ENCODE data around the gene TMEM263. TPM values are rescaled to one million over a fixed set of nuclear protein-coding genes. Genes with fewer than 3 reads are reported as not detected.
A peak's percentile ranks its signal among the peaks of the same experiment; 100 is the strongest.

The TMEM263 gene
- polyA plus RNA-seq, 2 of the 4 experiments (the other 2 are of a cell fraction) = 33.4 to 45.6 TPM

DNA sequence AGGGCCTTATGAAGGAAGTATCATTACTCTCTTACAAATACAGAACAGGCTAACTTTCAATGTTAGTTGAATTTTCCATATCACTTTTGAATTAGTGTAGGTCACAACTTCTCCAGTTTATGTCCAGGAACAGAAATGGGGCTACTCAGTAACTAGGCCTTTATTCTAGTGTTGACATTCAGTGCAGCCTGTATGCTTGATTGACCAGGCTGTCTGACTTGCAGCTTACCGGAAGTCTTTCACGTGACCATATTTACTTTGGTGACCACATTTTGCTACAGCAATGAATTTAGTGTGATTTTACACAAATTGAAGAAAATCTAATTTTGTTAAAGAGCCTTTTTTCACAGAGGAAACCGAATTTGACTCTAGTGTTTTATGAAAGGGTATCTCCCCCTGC, 18.8 kb downstream of the TMEM263 start:
- FAIRE-seq = no peak
- H3K9me3 ChIP-seq = no peaks in the 10 kb centered on the region
- no peak overlapping the region for H3K27ac ChIP-seq
- 56% methylated on average over 3 of the region's 3 CpGs for WGBS (ENCODE audit: missing lambda C conversion rate)
- CTCF ChIA-PET = no interaction called here
- no peak for DNase-seq (ENCODE audit: low read depth in 1 of 2, low spot score in 1 of 2)
- ATAC-seq = no peak
- peaks cover 25% of the 10 kb centered on the region for H3K4me1 ChIP-seq
- no peak overlapping the region for H3K4me2 ChIP-seq
- POLR2A ChIA-PET = interaction anchor here (1.3 kb wide), 1 partner anchor 19 kb away, joined by 3 read pairs; the partner anchor contains the start of gene TMEM263
- H3K4me3 ChIP-seq = no peak overlapping the region
- TF ChIP-seq ZC3H11A (IDR thresholded peaks at IDR 0.05) = no peak
- TF ChIP-seq, protein P1, sequence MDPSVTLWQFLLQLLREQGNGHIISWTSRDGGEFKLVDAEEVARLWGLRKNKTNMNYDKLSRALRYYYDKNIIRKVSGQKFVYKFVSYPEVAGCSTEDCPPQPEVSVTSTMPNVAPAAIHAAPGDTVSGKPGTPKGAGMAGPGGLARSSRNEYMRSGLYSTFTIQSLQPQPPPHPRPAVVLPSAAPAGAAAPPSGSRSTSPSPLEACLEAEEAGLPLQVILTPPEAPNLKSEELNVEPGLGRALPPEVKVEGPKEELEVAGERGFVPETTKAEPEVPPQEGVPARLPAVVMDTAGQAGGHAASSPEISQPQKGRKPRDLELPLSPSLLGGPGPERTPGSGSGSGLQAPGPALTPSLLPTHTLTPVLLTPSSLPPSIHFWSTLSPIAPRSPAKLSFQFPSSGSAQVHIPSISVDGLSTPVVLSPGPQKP (IDR thresholded peaks at IDR 0.05; ENCODE audit: low read depth, low read length) = no peak
- TF ChIP-seq, protein P2, sequence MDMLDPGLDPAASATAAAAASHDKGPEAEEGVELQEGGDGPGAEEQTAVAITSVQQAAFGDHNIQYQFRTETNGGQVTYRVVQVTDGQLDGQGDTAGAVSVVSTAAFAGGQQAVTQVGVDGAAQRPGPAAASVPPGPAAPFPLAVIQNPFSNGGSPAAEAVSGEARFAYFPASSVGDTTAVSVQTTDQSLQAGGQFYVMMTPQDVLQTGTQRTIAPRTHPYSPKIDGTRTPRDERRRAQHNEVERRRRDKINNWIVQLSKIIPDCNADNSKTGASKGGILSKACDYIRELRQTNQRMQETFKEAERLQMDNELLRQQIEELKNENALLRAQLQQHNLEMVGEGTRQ (IDR thresholded peaks at IDR 0.05) = no peak

DNA sequence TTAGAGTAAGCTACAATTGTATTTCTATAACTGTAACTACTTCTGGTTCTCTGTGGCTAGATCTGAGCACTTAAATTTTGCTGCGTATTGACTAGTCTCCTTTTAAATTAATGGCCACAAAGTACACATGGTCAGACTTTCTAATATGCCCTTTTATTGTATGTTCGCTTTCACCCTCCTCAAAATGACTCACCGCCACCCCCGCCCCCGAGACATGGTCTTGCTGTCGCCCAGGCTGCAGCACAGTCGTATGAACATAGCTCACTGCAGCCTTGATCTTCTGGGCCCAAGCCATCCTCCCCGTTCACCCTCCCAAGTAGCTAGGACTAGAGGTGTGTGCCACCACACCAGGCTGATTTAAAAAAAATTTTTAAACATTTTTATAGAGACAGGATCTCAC, 19.4 kb downstream of the TMEM263 start:
- peaks cover 25% of the 10 kb centered on the region for H3K4me1 ChIP-seq
- FAIRE-seq (no peak), DNase-seq (ENCODE audit: low read depth in 1 of 2, low spot score in 1 of 2) (no peak), ATAC-seq (no peak)
- H3K9me3 ChIP-seq = no peaks in the 10 kb centered on the region
- H3K4me3 ChIP-seq = no peak overlapping the region
- 92% methylated on average over 8 of the region's 8 CpGs for WGBS (ENCODE audit: missing lambda C conversion rate)
- no peak overlapping the region for H3K4me2 ChIP-seq
- no peak overlapping the region for H3K27ac ChIP-seq
- TF ChIP-seq, protein P3, sequence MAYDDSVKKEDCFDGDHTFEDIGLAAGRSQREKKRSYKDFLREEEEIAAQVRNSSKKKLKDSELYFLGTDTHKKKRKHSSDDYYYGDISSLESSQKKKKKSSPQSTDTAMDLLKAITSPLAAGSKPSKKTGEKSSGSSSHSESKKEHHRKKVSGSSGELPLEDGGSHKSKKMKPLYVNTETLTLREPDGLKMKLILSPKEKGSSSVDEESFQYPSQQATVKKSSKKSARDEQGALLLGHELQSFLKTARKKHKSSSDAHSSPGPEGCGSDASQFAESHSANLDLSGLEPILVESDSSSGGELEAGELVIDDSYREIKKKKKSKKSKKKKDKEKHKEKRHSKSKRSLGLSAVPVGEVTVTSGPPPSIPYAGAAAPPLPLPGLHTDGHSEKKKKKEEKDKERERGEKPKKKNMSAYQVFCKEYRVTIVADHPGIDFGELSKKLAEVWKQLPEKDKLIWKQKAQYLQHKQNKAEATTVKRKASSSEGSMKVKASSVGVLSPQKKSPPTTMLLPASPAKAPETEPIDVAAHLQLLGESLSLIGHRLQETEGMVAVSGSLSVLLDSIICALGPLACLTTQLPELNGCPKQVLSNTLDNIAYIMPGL (CRISPR knock-in tag; IDR thresholded peaks at IDR 0.05; ENCODE audit: borderline replicate concordance) = no peak
- TF ChIP-seq CEBPB (IDR thresholded peaks at IDR 0.05) (no peak), HOXB5 (CRISPR knock-in tag; IDR thresholded peaks at IDR 0.05) (no peak), HEYL (CRISPR knock-in tag; IDR thresholded peaks at IDR 0.05) (no peak), NPAS2 (CRISPR knock-in tag; IDR thresholded peaks at IDR 0.05; ENCODE audit: borderline replicate concordance) (no peak), CBX2 (IDR thresholded peaks at IDR 0.05; ENCODE audit: borderline replicate concordance, low read depth) (no peak), CBX8 (IDR thresholded peaks at IDR 0.05) (no peak), KDM5A (IDR thresholded peaks at IDR 0.05) (no peak), HOXA7 (CRISPR knock-in tag; IDR thresholded peaks at IDR 0.05) (no peak), TFCP2L1 (CRISPR knock-in tag; IDR thresholded peaks at IDR 0.05) (no peak), RNF2 (IDR thresholded peaks at IDR 0.05; ENCODE audit: borderline replicate concordance, low read depth) (no peak)
- TF ChIP-seq, protein P4, sequence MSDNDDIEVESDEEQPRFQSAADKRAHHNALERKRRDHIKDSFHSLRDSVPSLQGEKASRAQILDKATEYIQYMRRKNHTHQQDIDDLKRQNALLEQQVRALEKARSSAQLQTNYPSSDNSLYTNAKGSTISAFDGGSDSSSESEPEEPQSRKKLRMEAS (IDR thresholded peaks at IDR 0.05) = no peak
- TF ChIP-seq, protein P5, sequence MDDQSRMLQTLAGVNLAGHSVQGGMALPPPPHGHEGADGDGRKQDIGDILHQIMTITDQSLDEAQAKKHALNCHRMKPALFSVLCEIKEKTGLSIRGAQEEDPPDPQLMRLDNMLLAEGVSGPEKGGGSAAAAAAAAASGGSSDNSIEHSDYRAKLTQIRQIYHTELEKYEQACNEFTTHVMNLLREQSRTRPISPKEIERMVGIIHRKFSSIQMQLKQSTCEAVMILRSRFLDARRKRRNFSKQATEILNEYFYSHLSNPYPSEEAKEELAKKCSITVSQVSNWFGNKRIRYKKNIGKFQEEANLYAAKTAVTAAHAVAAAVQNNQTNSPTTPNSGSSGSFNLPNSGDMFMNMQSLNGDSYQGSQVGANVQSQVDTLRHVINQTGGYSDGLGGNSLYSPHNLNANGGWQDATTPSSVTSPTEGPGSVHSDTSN (IDR thresholded peaks at IDR 0.05) = no peak
- CTCF ChIA-PET = no interaction called here
- POLR2A ChIA-PET = interaction anchor here (1.3 kb wide), 1 partner anchor 20 kb away, joined by 3 read pairs; the partner anchor contains the start of gene TMEM263

DNA sequence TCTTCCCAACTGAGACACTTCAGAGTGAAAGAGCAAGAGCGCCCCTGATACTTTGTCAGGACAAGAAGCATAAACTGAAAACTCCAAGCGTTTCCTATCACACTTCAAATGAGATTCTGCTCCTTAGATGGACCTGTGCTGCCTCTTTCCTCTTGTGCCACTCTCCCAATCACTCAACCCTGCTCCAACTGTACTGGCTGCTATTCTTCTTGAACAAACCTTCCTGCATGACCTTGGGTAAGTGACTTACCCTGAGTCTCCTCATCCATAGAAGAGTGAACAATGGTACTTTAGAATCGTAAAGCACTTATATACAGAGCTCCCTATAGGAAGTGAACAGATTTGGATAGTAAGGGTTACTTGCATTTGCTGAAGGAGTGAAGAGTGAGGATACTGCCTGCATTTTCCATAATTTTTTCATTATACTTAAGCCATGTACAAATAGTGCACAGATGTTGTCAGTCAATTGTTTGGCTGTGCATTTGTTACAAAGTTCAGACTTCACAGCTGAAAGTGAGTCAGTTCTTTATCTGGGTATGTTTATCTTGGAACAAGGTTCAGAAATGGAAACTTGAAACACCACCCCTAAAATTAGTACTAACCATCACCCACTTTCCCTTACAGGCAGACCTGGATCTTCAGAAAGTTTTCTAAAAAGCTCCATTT, 20.4 kb downstream of the TMEM263 start:
- FAIRE-seq (no peak), DNase-seq (ENCODE audit: low read depth in 1 of 2, low spot score in 1 of 2) (no peak), ATAC-seq (peak; percentile 35 to 37; a peak in 4 of 6 replicates)
- TF ChIP-seq RFX5 (IDR thresholded peaks at IDR 0.05) = no peak
- TF ChIP-seq TFCP2L1 (CRISPR knock-in tag; IDR thresholded peaks at IDR 0.05) = no peak
- TF ChIP-seq HEYL (CRISPR knock-in tag; IDR thresholded peaks at IDR 0.05) = no peak
- TF ChIP-seq EP300 (IDR thresholded peaks at IDR 0.05) = no peak
- Histone ChIP-seq H3K4me2 (peak overlapping the region; percentile 35), H3K9me3 (no peaks in the 10 kb centered on the region), H3K4me1 (peaks cover 25% of the 10 kb centered on the region), H3K4me3 (no peak overlapping the region), H3K27ac (no peak overlapping the region)
- CTCF ChIA-PET = interaction anchor here (0.8 to 1.0 kb wide), 2 partner anchors 18 to 20 kb away, joined by 3 to 4 read pairs; partner anchors contain the start of gene TMEM263
- WGBS (ENCODE audit: missing lambda C conversion rate) = 88% methylated on average over 3 of the region's 3 CpGs
- POLR2A ChIA-PET = interaction anchor here (3.2 kb wide), 1 partner anchor 11 kb away, joined by 12 read pairs; the partner anchor contains the start of gene MTERF2
